HK-2 (cell line): ENCODE data around the gene ZSWIM4.
"Not testable (repeated sequence)": the region's sequence is repeated elsewhere in the genome, so short reads cannot be mapped to it uniquely, and the experiment has no call there.

Experiments used
- DNase-seq: peaks from one replicate; pipeline ENCODE4 v3.0.0-alpha.2; 2018; ENCODE audit not compliant: unreplicated experiment

Gene ZSWIM4

DNA sequence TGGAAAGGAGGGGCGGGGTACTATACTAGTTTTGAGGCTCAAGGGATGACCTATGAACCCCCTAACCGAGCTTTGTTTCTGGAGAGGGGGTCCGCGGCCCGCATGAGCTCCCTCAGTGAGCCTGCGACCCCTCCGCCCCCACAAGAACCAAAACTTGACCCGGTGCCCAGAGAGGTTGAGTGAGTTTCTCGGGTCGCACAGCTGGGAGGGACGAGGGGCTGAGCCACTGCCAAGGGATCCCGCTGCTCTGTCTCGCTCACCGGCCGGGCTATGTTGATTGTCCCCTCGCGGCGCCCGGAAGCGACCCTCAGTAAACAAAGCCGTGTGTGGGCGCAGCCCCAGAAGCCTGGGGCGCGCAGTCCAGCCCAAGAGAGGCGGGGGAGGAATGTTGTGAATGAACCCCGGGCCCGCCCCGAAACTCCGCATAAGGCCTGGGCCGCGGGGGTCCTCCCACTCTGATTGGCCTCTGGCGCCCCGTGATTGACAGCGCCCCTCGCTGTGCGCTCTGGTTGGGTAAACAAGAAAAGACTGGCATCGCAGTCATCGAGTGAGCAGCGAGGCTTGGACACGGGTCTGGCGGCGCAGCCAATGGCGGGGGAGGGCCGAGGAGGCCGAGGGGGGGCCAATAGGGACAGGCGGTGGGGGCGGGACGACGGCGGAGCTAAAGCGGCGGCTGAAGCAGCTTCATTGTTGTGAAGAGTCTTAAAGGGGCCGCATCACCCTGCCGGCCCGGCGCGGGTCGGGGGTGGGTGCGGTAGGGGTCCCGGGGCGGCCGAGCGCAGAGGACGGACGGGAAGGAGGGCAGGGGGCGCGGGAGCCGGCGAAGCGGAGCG is at the start of gene ZSWIM4:
Gene ZSWIM4 (plus strand): TSS at position 687 of the 833 bp plus-strand sequence. CDS start 206 bp downstream, outside the sequence.
- peak; percentile 98 for DNase-seq

DNA sequence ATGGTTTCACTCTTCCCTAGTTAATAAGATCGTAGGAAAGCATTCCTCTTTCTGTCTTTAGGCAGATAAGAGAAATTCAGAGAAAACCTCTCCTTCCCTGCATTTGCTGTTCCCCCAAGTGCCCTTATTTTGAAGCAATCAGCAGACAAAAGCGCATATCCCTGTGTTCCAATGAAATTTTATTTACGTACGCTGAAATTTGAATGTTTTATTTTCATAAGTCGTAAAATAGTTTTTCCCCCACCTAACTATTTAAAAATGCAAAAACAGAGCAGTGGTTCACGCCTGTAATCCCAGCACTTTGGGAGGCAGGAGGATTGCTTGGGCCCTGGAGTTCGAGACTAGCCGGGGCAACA is 48.2 kb upstream of the ZSWIM4 start:
- DNase-seq, result no peak

- DNase-seq, result peak; percentile 20
These were observed 46.9 kb upstream of the ZSWIM4 start for GRCh38 chr19:13748169-13748828.

GRCh38 chr19:13751436-13751835 is 43.8 kb upstream of the ZSWIM4 start:
- no peak for DNase-seq

DNA sequence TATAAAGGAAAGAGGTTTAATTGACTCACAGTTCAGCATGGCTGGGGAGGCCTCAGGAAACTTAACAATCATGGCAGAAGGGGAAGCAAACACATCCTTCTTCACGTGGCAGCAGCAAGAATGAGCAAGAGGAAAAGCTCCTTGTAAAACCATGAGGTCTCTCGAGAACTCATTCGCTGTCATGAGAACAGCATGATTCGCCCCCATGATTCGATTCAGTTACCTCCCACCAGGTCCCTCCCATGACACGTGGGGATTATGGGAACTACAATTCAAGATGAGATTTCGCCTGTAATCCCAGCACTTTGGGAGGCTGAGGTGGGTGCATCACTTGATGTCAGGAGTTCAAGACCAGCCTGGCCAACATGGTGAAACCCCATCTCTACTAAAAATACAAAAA is 41.6 kb upstream of the ZSWIM4 start:
- DNase-seq, result not testable (repeated sequence)

DNA sequence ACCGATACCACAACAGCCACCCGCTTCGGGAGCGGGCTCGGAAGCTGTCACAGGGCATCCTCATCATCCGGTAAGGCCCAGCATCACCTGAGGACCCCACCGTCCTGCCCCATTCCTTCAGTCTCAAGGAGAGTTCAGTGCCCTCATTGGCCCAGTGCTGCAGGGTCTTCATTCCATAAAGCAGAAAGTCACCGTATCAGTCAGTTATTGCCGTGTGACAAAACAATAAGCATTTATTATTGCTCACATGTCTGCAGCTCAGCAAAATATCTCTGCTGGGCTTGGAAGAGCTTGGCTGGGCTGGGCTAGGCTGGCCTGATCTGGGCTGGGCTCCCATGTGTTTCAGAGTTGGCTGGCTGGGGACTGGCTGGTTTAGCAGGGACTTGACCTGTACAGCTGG is 39.0 kb upstream of the ZSWIM4 start:
- no peak for DNase-seq

GRCh38 chr19:13757805-13758772 is 37.2 kb upstream of the ZSWIM4 start:
- no peak for DNase-seq

DNA sequence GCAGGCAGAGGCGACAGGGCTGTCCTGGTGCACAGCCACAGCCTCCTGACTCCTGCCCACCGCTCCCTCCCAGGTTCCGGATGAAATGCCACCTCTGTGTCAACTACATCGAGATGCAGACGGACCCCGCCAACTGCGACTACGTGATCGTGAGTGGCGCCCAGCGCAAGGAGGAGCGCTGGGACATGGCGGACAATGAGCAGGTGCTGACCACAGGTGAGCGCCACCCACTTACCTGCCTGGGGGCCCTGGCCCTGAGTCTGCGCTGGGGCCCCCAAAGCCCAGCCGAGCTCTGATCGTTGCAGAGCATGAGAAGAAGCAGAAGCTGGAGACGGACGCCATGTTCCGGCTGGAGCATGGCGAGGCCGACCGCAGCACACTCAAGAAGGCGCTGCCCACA is 36.4 kb upstream of the ZSWIM4 start:
- no peak for DNase-seq

DNA sequence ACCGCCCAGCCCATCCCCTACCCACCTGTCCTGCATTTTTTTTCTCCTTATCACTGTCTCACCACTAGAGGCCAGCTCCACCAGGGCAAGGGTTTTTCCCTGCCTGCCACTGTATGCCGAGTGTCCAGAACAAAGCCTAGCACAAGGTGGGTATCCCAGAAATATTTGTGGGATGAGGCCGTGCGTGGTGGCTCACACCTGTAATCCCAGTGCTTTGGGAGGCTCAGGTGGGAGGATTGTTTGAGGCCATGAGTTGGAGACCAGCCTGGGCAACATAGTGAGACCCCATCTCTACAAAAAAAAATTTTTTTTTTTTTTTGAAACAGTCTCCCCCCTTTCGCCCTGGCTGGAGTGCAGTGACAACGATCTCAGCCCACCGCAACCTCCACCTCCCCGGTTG is 33.8 kb upstream of the ZSWIM4 start:
- DNase-seq, result no peak

DNA sequence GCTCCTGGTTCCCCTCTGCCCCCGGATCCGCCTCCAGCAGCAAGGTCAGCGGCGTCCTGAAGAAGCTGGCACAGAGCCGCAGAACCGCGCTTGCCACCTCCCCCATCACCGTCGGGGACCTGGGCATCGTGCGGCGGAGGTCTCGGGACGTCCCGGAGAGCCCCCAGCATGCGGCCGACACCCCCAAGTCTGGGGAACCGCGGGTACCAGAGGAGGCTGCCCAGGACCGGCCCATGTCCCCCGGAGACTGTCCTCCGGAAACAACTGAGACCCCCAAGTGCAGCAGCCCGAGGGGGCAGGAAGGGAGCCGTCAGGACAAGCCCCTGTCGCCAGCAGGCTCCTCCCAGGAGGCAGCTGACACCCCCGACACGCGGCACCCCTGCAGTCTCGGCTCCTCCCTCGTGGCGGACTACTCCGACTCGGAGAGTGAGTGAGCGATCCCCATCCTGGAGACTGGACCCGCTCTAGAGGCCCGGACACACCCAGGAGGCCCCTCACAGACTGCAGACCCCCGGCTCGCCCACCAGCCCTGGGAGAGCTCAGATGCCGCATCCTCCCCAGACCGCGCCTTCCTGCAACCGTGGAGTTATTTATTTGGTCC is 32.5 kb upstream of the ZSWIM4 start:
- no peak for DNase-seq

GRCh38 chr19:13763265-13763664 is 32.0 kb upstream of the ZSWIM4 start:
- DNase-seq, result no peak

- peak; percentile 82 for DNase-seq
These were observed 31.0 kb upstream of the ZSWIM4 start, which contains the start of gene MRI1 for GRCh38 chr19:13764101-13764807. Gene MRI1 (plus strand): TSS chr19:13764522. CDS start chr19:13764589, 67 bp downstream.

- peak; percentile 38 for DNase-seq
These were observed 30.3 kb upstream of the ZSWIM4 start for GRCh38 chr19:13764821-13765394.

DNA sequence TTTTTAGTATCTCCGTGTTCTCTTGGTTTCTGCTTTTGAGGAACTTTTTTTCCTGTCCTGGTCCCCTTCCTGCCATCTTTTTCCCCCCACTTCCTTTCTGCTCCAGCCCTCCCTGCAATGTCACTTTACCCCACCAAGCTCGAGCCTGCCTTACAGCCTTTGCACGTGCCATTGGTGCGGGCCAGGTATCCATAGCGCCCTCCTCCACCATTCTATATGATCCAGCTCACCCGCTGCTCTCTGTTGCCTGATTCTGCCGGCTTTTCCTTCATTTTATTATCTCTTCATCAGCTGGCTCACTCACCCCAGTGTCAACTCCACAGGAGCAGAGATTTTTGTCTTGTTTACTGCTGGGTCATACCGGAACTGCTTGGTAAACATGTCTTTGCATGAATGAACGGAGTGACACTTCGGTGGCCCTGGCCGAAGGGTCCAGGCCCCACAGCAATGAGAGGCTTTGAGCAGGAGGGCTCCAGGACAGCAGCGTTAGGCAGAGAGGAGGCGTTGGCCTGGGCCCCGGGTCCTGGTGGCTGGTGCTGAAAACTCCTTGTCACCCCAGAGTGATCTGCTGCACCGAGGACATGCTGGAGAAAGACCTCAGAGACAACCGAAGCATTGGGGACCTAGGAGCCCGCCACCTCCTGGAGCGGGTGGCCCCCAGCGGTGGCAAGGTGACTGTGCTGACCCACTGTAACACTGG is 29.7 kb upstream of the ZSWIM4 start:
- no peak for DNase-seq

- no peak for DNase-seq
These were observed 29.2 kb upstream of the ZSWIM4 start for GRCh38 chr19:13766095-13766481.

GRCh38 chr19:13768510-13768909 is 26.7 kb upstream of the ZSWIM4 start:
- no peak for DNase-seq

DNA sequence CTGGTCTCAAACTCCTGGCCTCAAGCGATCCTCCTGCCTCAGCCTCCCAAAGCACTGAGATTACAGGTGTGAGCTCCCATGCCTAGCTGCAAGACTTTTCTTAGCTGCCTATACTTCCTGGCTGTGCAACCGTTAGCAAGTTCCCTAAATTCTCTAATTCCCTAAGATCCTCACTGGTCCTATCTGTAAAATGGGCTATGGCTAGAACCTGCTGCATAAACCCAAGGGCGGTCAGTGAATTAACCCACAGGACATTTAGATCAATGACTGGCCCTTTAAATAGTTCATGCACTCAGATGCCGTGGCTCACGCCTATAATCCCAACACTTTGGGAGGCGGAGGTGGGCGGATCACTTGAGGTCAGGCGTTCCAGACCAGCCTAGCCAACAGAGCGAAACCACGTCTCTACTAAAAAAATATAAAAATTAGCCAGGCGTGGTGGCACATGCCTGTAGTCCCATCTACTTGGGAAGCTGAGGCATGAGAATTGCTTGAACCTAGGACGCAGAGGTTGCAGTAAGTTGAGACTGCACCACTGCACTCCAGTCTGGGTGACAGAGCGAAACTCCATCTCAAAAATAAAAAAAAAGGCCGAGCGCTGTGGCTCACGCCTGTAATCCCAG is 25.1 kb upstream of the ZSWIM4 start:
- DNase-seq, result peak; percentile 70

DNA sequence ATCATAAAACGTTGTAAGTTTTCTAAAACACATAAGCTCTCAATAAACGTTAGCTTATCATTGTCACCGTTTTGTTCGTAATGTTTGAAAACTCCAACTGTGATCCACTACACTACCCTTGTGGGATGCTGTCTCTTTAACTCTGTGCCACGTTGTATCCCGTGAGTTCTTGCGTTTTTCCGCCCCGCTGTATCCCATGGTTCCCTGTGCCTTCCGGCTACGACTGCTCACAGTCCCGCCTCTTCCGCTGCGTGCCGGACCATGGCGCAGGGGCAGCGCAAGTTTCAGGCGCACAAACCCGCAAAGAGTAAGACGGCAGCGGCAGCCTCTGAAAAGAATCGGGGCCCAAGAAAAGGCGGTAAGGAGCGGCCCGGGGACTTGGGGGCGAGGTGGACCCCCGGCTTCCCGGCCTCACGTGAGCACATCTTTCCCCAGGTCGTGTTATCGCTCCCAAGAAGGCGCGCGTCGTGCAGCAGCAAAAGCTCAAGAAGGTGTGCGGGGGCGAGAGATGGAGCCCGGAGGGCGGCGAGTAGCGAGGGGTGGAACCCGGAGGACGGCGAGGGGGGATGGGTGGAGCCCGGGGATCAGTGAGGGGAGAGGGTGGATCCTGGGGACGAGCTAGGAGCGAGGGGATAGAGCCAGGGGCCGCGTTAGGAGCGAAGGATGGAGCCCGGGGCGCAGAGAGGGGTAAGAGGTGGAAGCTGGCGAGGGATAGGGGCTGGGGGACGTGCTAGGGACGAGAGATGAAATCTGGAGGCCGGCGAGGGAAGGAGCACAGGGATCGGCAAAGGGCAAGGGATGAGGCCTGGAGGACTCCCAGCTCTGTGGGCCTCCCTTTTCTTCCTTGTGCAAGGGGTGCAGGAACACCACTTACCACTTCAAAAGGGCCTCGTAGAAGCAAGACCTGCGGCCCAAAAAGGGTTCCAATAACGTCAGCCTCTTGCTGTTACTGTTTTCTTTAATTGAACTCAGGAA is 20.7 kb upstream of the ZSWIM4 start, which contains the start of gene C19orf53:
Gene C19orf53 (plus strand): TSS at position 240 of the 975 bp plus-strand sequence. CDS start 22 bp downstream, at position 262.
- peak; percentile 89 for DNase-seq
